HL-60 (cell line): ENCODE data around the gene SLC16A10.

ENCODE experiments used
- CTCF ChIP-seq: IDR thresholded peaks from one replicate; pipeline ENCODE4 v1.5.1; 2011; ENCODE audit warnings: low read length, control low read depth, inconsistent platforms; ENCODE audit not compliant: insufficient read depth
- GABPA ChIP-seq: IDR thresholded peaks from 2 replicates; pipeline ENCODE4 v1.6.1; 2012; ENCODE audit warnings: low read depth
- POLR2AphosphoS5 ChIP-seq: IDR thresholded peaks from 2 replicates; pipeline ENCODE4 v1.6.1; 2012; ENCODE audit warnings: low read depth
- SPI1 ChIP-seq: IDR thresholded peaks from 2 replicates; pipeline ENCODE4 v1.6.1; 2012; ENCODE audit warnings: low read depth, mild to moderate bottlenecking, borderline replicate concordance
- TF ChIP-seq, protein P1 (sequence below): IDR thresholded peaks from 2 replicates; pipeline ENCODE4 v1.6.1; 2012; ENCODE audit warnings: low read depth; ENCODE audit not compliant: insufficient replicate concordance

- TF ChIP-seq CTCF (no peak), GABPA (no peak), POLR2AphosphoS5 (no peak), SPI1 (no peak)
- TF ChIP-seq, protein P1, sequence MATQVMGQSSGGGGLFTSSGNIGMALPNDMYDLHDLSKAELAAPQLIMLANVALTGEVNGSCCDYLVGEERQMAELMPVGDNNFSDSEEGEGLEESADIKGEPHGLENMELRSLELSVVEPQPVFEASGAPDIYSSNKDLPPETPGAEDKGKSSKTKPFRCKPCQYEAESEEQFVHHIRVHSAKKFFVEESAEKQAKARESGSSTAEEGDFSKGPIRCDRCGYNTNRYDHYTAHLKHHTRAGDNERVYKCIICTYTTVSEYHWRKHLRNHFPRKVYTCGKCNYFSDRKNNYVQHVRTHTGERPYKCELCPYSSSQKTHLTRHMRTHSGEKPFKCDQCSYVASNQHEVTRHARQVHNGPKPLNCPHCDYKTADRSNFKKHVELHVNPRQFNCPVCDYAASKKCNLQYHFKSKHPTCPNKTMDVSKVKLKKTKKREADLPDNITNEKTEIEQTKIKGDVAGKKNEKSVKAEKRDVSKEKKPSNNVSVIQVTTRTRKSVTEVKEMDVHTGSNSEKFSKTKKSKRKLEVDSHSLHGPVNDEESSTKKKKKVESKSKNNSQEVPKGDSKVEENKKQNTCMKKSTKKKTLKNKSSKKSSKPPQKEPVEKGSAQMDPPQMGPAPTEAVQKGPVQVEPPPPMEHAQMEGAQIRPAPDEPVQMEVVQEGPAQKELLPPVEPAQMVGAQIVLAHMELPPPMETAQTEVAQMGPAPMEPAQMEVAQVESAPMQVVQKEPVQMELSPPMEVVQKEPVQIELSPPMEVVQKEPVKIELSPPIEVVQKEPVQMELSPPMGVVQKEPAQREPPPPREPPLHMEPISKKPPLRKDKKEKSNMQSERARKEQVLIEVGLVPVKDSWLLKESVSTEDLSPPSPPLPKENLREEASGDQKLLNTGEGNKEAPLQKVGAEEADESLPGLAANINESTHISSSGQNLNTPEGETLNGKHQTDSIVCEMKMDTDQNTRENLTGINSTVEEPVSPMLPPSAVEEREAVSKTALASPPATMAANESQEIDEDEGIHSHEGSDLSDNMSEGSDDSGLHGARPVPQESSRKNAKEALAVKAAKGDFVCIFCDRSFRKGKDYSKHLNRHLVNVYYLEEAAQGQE = no peak
Observed at GRCh38 chr6:111074311-111074710, 13.0 kb upstream of the SLC16A10 start.
